Spleen (tissue), 11 donors: ENCODE measurements around the gene INPP5D. TPM values are rescaled to one million over a fixed set of nuclear protein-coding genes. Genes with fewer than 3 reads are reported as not detected.
A peak's percentile ranks its signal among the peaks of the same experiment; 100 is the strongest.

Experiments used
- DNase-seq: peaks from one replicate; pipeline ENCODE4 v3.0.0-alpha.2; 2020
- H3K27ac ChIP-seq, 8 donors: fragments of 200-600 bp; sonication (generic) in 7 of 8; 1 replicate in 4 of 8; 2 replicates in 4 of 8; pipeline versions ENCODE4 v1.5.0 to v1.8.0; 2016 to 2021; ENCODE audit warnings: inconsistent platforms in 4 of 8, mild to moderate bottlenecking in 4 of 8, moderate library complexity in 1 of 8
- H3K27me3 ChIP-seq, 7 donors: fragments of 200-600 bp; sonication (generic) in 6 of 7; replicated peaks in 1 of 7; 1 replicate in 4 of 7; 2 replicates in 3 of 7; pipeline versions ENCODE4 v1.5.0 to v1.8.0; 2016 to 2021; ENCODE audit warnings: inconsistent platforms in 3 of 7, mild to moderate bottlenecking in 1 of 7
- H3K36me3 ChIP-seq, 6 donors: fragments of 200-600 bp; sonication (generic) in 5 of 6; 1 replicate in 4 of 6; 2 replicates in 2 of 6; pipeline versions ENCODE4 v1.5.0 to v1.8.0; 2016 to 2021; ENCODE audit warnings: inconsistent platforms in 2 of 6
- H3K4me1 ChIP-seq, 6 donors: fragments of 200-600 bp; sonication (generic) in 5 of 6; 1 replicate in 3 of 6; 2 replicates in 3 of 6; pipeline versions ENCODE4 v1.5.0 to v1.8.0; 2016 to 2021; ENCODE audit warnings: inconsistent platforms in 3 of 6
- H3K4me3 ChIP-seq, 8 donors: fragments of 200-600 bp; sonication (generic) in 7 of 8; 1 replicate in 4 of 8; 2 replicates in 4 of 8; pipeline versions ENCODE4 v1.5.0 to v1.8.0; 2016 to 2021; ENCODE audit warnings: inconsistent platforms in 4 of 8, mild to moderate bottlenecking in 4 of 8, moderate library complexity in 2 of 8
- H3K9me3 ChIP-seq, 8 donors: fragments of 200-600 bp; sonication (generic) in 7 of 8; 1 replicate in 4 of 8; 2 replicates in 4 of 8; pipeline versions ENCODE4 v1.5.0 to v1.8.0; 2016 to 2021; ENCODE audit warnings: inconsistent platforms in 4 of 8
- POLR2A ChIP-seq, 3 donors: fragments of 450-650 bp; IDR thresholded peaks; one replicate each; pipeline ENCODE4 v1.5.1; 2017; ENCODE audit warnings: antibody characterized with exemption in 3 of 3, mild to moderate bottlenecking in 1 of 3
- POLR2AphosphoS5 ChIP-seq, 3 donors: sonication (generic); formaldehyde crosslinking; IDR thresholded peaks; one replicate each; pipeline ENCODE4 v1.5.1; 2017; ENCODE audit warnings: antibody characterized with exemption in 3 of 3
- WGBS, 5 donors: extraction: QIAGEN DNeasy Blood & Tissue Kit in 3 of 5; methylation state at CpG; one replicate each; pipeline versions ENCODE4 v1.1.5 to v1.1.7; 2013 to 2018; 5-methylcytosine and 5-hydroxymethylcytosine counted together
- intact Hi-C: fragments of 100-400 bp; cut with DNase I; formaldehyde crosslinking; loops from one replicate; pipeline ENCODE4 v1.15.0; 2023; ENCODE audit warnings: low total_unique reads
- polyA plus RNA-seq, 3 donors: library from polyadenylated mRNA; stranded (reverse); fragments of 200-250 nt; gene quantifications; one replicate each; pipeline ENCODE4 v1.2.1, GENCODE V29; 2013
- total RNA-seq, 7 donors: library from RNA; depleted of rRNA in 3 of 7; stranded (reverse); fragments of >200 nt in 3 of 7; fragmentation: NEBNext Ultra II Directional in 4 of 7; extraction: Animal tissue kit (Norgen Biotek cat#: 25700) in 4 of 7; gene quantifications; one replicate each; pipeline versions ENCODE4 v1.1.0 to v1.2.1, GENCODE V29; 2016 to 2021
- TF ChIP-seq, protein P1 (sequence below), 11 experiments: fragments of 200-600 bp in 7 of 11; fragments of 450-650 bp in 4 of 11; sonication (generic) in 4 of 11; IDR thresholded peaks in 8 of 11; conservative IDR thresholded peaks in 3 of 11; 1 replicate in 7 of 11; 2 replicates in 4 of 11; pipeline versions ENCODE4 v1.4.0 to v1.8.0; 2016 to 2021; ENCODE audit warnings: antibody characterized with exemption in 11 of 11, inconsistent platforms in 4 of 11, mild to moderate bottlenecking in 1 of 11
- donor health status: healthy with polysubstance abuse.
- donor health status: DM: no; HTN: no; CAD: no; lungs with moderate emphysema.
- donor health status: DM: no; HTN: no; CAD: no.
- donor health status: Bipolar disorder and iron deficiency.
- donor health status: healthy.
- donor health status: DM: no; HTN: no; CAD: no.
- donor health status: DM: yes; HTN: yes; CAD: no.

The INPP5D gene
- total and polyA plus RNA-seq, 10 donors = 71.1 to 246 (median 181) TPM

GRCh38 chr2:233091595-233092375 lies 31.6 kb downstream of the INPP5D start:
- H3K27ac ChIP-seq = peak overlapping the region in 7 of 8 donors; percentile 63 to 96 (median 80)
- peak overlapping the region in 1 of 8 donors; percentile 40 for H3K4me3 ChIP-seq
- WGBS, 5 donors = 78 to 92% (median 80%) methylated on average over 18 of the region's 18 CpGs
- intact Hi-C loops = no loop called here
- DNase-seq = no peak
- peaks cover 0 to 61% (median 16%) of the 10 kb centered on the region in 6 donors for H3K36me3 ChIP-seq
- peaks cover 19 to 100% (median 77%) of the 10 kb centered on the region in 6 donors for H3K4me1 ChIP-seq
- no peaks in the 10 kb centered on the region for H3K9me3 ChIP-seq
- TF ChIP-seq, protein P1, sequence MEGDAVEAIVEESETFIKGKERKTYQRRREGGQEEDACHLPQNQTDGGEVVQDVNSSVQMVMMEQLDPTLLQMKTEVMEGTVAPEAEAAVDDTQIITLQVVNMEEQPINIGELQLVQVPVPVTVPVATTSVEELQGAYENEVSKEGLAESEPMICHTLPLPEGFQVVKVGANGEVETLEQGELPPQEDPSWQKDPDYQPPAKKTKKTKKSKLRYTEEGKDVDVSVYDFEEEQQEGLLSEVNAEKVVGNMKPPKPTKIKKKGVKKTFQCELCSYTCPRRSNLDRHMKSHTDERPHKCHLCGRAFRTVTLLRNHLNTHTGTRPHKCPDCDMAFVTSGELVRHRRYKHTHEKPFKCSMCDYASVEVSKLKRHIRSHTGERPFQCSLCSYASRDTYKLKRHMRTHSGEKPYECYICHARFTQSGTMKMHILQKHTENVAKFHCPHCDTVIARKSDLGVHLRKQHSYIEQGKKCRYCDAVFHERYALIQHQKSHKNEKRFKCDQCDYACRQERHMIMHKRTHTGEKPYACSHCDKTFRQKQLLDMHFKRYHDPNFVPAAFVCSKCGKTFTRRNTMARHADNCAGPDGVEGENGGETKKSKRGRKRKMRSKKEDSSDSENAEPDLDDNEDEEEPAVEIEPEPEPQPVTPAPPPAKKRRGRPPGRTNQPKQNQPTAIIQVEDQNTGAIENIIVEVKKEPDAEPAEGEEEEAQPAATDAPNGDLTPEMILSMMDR (IDR thresholded peaks at IDR 0.05 in 8 of 11, conservative IDR thresholded peaks at IDR 0.05 in 3 of 11) = no peak
- no peak for TF ChIP-seq POLR2A (IDR thresholded peaks at IDR 0.05)
- TF ChIP-seq POLR2AphosphoS5 (IDR thresholded peaks at IDR 0.05) = peak in 1 of 3 donors; percentile 38
- no peaks in the 10 kb centered on the region for H3K27me3 ChIP-seq

DNA sequence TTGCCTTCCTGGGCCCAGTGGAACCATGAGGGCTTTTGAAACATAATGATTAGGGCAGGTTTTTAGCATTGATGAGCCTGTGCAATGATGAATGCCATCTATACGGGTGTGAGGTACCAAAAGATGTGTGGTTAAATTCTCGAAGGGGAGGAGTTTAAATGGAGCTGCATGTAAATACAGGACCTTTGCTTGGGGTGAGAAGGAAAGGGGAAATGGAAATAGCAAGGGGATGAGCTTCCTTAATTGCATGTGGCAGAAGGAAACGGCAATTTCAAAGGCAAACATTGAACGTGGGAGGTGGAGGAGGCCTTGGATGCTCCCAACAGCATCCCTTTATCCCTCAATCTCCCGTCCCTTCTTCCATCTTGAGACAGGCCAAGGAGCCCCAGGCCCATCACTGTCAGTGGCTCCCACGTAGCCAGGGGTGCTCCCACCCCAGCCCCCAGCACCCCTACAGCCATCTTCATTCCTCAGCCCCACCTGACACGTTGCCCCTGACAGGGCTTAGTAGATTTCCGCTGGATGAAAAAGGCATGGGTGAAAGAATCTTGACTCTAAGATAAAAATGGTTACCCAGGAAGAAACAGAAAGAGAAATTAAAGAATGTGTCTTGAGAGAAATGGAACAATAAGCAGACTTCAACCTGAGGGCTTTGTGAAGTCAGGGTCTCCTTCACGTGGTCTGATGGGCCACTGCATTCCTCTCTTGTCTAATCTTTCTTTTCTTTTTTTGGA lies 32.5 kb downstream of the INPP5D start:
- WGBS, 5 donors = 38 to 55% (median 47%) methylated on average over 9 of the region's 9 CpGs
- DNase-seq = no peak

GRCh38 chr2:233093166-233093448 lies 33.0 kb downstream of the INPP5D start:
- no peaks in the 10 kb centered on the region for H3K9me3 ChIP-seq
- peaks cover 9 to 100% (median 77%) of the 10 kb centered on the region in 6 donors for H3K4me1 ChIP-seq
- TF ChIP-seq POLR2AphosphoS5 (IDR thresholded peaks at IDR 0.05) = no peak
- TF ChIP-seq POLR2A (IDR thresholded peaks at IDR 0.05) = no peak
- TF ChIP-seq, protein P1 (IDR thresholded peaks at IDR 0.05 in 8 of 11, conservative IDR thresholded peaks at IDR 0.05 in 3 of 11) = no peak
- intact Hi-C loops = no loop called here
- DNase-seq = no peak
- H3K4me3 ChIP-seq = peak overlapping the region in 1 of 8 donors; percentile 40
- WGBS, 5 donors = 32 to 62% (median 55%) methylated on average over 1 of the region's 1 CpG
- peak overlapping the region; percentile 53 to 96 (median 78) for H3K27ac ChIP-seq
- H3K36me3 ChIP-seq = peaks cover 0 to 57% (median 13%) of the 10 kb centered on the region in 6 donors
- H3K27me3 ChIP-seq = no peaks in the 10 kb centered on the region

More for the DNA sequence above, 32.5 kb downstream of the INPP5D start:
- Histone ChIP-seq H3K27ac (peak overlapping the region; percentile 53 to 96 (median 78)), H3K36me3 (peaks cover 0 to 61% (median 16%) of the 10 kb centered on the region in 6 donors), H3K27me3 (no peaks in the 10 kb centered on the region), H3K9me3 (no peaks in the 10 kb centered on the region), H3K4me3 (peak overlapping the region in 2 of 8 donors; percentile 14 to 40), H3K4me1 (peaks cover 11 to 100% (median 77%) of the 10 kb centered on the region in 6 donors)
- intact Hi-C loops = no loop called here
- no peak for TF ChIP-seq POLR2AphosphoS5 (IDR thresholded peaks at IDR 0.05)
- no peak for TF ChIP-seq POLR2A (IDR thresholded peaks at IDR 0.05)
- TF ChIP-seq, protein P1 (IDR thresholded peaks at IDR 0.05 in 8 of 11, conservative IDR thresholded peaks at IDR 0.05 in 3 of 11) = no peak

- DNase-seq = peak; percentile 54
- Histone ChIP-seq H3K4me1 (peaks cover 14 to 100% (median 77%) of the 10 kb centered on the region in 6 donors), H3K36me3 (peaks cover 0 to 57% (median 8%) of the 10 kb centered on the region in 6 donors), H3K27ac (peak overlapping the region in 7 of 8 donors; percentile 63 to 96 (median 80)), H3K9me3 (no peaks in the 10 kb centered on the region), H3K4me3 (no peak overlapping the region), H3K27me3 (no peaks in the 10 kb centered on the region)
- WGBS, 5 donors = 88 to 99% (median 93%) methylated on average over 4 of the region's 4 CpGs
- intact Hi-C loops = no loop called here
- no peak for TF ChIP-seq POLR2AphosphoS5 (IDR thresholded peaks at IDR 0.05)
Observed at GRCh38 chr2:233093721-233094120, 33.6 kb downstream of the INPP5D start.
